ENCODE data around the gene PTX4.

PTX4 gene

GRCh38 chr16:1458336-1458976 lies 30.3 kb downstream of the PTX4 start:
- DNase-seq: no peak

GRCh38 chr16:1457489-1458245 lies 31.1 kb downstream of the PTX4 start:
- DNase-seq: no peak

- no peak for DNase-seq
Observed at GRCh38 chr16:1456951-1457350, 31.8 kb downstream of the PTX4 start.

- DNase-seq: no peak
Observed at GRCh38 chr16:1455190-1456171, 33.3 kb downstream of the PTX4 start.

GRCh38 chr16:1454561-1454960 lies 34.2 kb downstream of the PTX4 start:
- DNase-seq: no peak

- no peak for DNase-seq
Observed at GRCh38 chr16:1453316-1453715, 35.4 kb downstream of the PTX4 start.

- DNase-seq: no peak
Observed at GRCh38 chr16:1452530-1452929, 36.2 kb downstream of the PTX4 start.

- DNase-seq: no peak
Observed at GRCh38 chr16:1451702-1452392, 36.9 kb downstream of the PTX4 start.

GRCh38 chr16:1450841-1451240 lies 37.9 kb downstream of the PTX4 start:
- DNase-seq: no peak

GRCh38 chr16:1450218-1450617 lies 38.5 kb downstream of the PTX4 start:
- no peak for DNase-seq

GRCh38 chr16:1449201-1449788 lies 39.4 kb downstream of the PTX4 start:
- no peak for DNase-seq

- DNase-seq: no peak
Observed at GRCh38 chr16:1448536-1449116, 40.1 kb downstream of the PTX4 start.

- no peak for DNase-seq
Observed at GRCh38 chr16:1447965-1448364, 40.8 kb downstream of the PTX4 start.

- no peak for DNase-seq
Observed at GRCh38 chr16:1446296-1447080, 42.3 kb downstream of the PTX4 start.

GRCh38 chr16:1445518-1446203 lies 43.1 kb downstream of the PTX4 start:
- no peak for DNase-seq

GRCh38 chr16:1444730-1445517 lies 43.8 kb downstream of the PTX4 start:
- no peak for DNase-seq

- DNase-seq: no peak
Observed at GRCh38 chr16:1443980-1444729, 44.6 kb downstream of the PTX4 start, which contains the start of gene CCDC154. CCDC154 (minus strand) TSS chr16:1444556; CDS start chr16:1444322, 234 bp downstream.

- no peak for DNase-seq
Observed at GRCh38 chr16:1443403-1443973, 45.3 kb downstream of the PTX4 start.
